GM12892 (cell line): ENCODE data around the gene TMEM9B.

Experiments
- POLR2A ChIP-seq: IDR thresholded peaks from 2 replicates; pipeline ENCODE4 v1.6.1; 2011; ENCODE audit warnings: low read depth, low read length, control low read depth
- POLR2AphosphoS5 ChIP-seq: IDR thresholded peaks from 2 replicates; pipeline ENCODE4 v1.6.1; 2011; ENCODE audit warnings: low read depth, low read length, control low read depth
- TAF1 ChIP-seq: IDR thresholded peaks from 2 replicates; pipeline ENCODE4 v1.6.1; 2011; ENCODE audit warnings: low read depth, mild to moderate bottlenecking, control low read depth, low read length, borderline replicate concordance

- TF ChIP-seq POLR2A: no peak
- no peak for TF ChIP-seq POLR2AphosphoS5
- TF ChIP-seq TAF1: no peak
Measured at GRCh38 chr11:8989453-8989852, 25.2 kb upstream of the TMEM9B start.
